HAP-1 (cell line): ENCODE measurements around the gene POLR2H.

Source experiments
- DNase-seq, 2 experiments: peaks; one replicate each; pipeline ENCODE4 v3.0.0-alpha.2; 2016 to 2020; ENCODE audit warnings: low spot score in 2 of 2
- H3K27me3 ChIP-seq: fragments of 250-450 bp; sonication (Bioruptor Pico); 2 replicates; pipeline ENCODE4 v1.5.1; 2020; ENCODE audit warnings: low read depth, mild to moderate bottlenecking, moderate library complexity
- H3K36me3 ChIP-seq: fragments of 250-450 bp; sonication (Bioruptor Pico); replicated peaks from 2 replicates; pipeline ENCODE4 v1.5.1; 2020; ENCODE audit warnings: mild to moderate bottlenecking
- H3K4me1 ChIP-seq: fragments of 250-450 bp; sonication (Bioruptor Pico); 2 replicates; pipeline ENCODE4 v1.5.1; 2020; ENCODE audit warnings: mild to moderate bottlenecking
- H3K4me3 ChIP-seq: fragments of 250-450 bp; sonication (Bioruptor Pico); 2 replicates; pipeline ENCODE4 v1.5.1; 2020; ENCODE audit warnings: mild to moderate bottlenecking, moderate library complexity
- H3K9me3 ChIP-seq: fragments of 250-450 bp; sonication (Bioruptor Pico); 2 replicates; pipeline ENCODE4 v1.5.1; 2020; ENCODE audit warnings: mild to moderate bottlenecking, moderate library complexity
- in situ Hi-C: fragments of 300-500 bp; cut with MboI; formaldehyde crosslinking; loops from 3 replicates; pipeline ENCODE4 v1.14.3; 2020; ENCODE audit warnings: low sequenced_read_pairs, inconsistent platforms, mixed read lengths

Gene POLR2H

GRCh38 chr3:184361532-184361931, at the start of gene POLR2H, which contains the start of gene CLCN2:
Gene POLR2H (plus strand): TSS chr3:184361710. CDS start chr3:184363493, 1,783 bp downstream.
Gene CLCN2 (minus strand): TSS chr3:184361605. CDS start chr3:184361479, 126 bp downstream.
- Histone ChIP-seq H3K9me3 (no peaks in the 10 kb centered on the region), H3K27me3 (no peaks in the 10 kb centered on the region), H3K4me3 (peak within 1 kb of the TSS; percentile 79), H3K4me1 (peaks cover 19% of the 10 kb centered on the region), H3K36me3 (peaks cover 47% of the 10 kb centered on the region)
- peak; percentile 65 to 83 for DNase-seq
- in situ Hi-C loops: no loop called here

- Histone ChIP-seq H3K27me3 (no peaks in the 10 kb centered on the region), H3K4me1 (peaks cover 13% of the 10 kb centered on the region), H3K36me3 (peaks cover 40% of the 10 kb centered on the region), H3K9me3 (no peaks in the 10 kb centered on the region), H3K4me3 (peak within 1 kb of the TSS; percentile 90)
- DNase-seq: peak; percentile 96 to 97
- in situ Hi-C loops: no loop called here
These were observed 47.2 kb upstream of the POLR2H start, which contains the start of gene EIF4G1 for GRCh38 chr3:184314363-184314699. Gene EIF4G1 (plus strand): TSS chr3:184314606. CDS start chr3:184315797, 1,191 bp downstream.

- peak in 1 of 2 experiments; percentile 66 for DNase-seq
- peaks cover 13% of the 10 kb centered on the region for H3K4me1 ChIP-seq
- in situ Hi-C loops: no loop called here
- no peaks in the 10 kb centered on the region for H3K27me3 ChIP-seq
- H3K9me3 ChIP-seq: no peaks in the 10 kb centered on the region
- peaks cover 44% of the 10 kb centered on the region for H3K36me3 ChIP-seq
- H3K4me3 ChIP-seq: peak overlapping the region; percentile 90
These were observed 46.6 kb upstream of the POLR2H start for GRCh38 chr3:184314700-184315542.

- in situ Hi-C loops: no loop called here
- H3K4me1 ChIP-seq: peaks cover 13% of the 10 kb centered on the region
- no peak for DNase-seq
- no peaks in the 10 kb centered on the region for H3K27me3 ChIP-seq
- H3K9me3 ChIP-seq: no peaks in the 10 kb centered on the region
- peak overlapping the region; percentile 90 for H3K4me3 ChIP-seq
- H3K36me3 ChIP-seq: peaks cover 49% of the 10 kb centered on the region
These were observed 46.0 kb upstream of the POLR2H start for GRCh38 chr3:184315543-184315867.

- no peaks in the 10 kb centered on the region for H3K9me3 ChIP-seq
- peaks cover 13% of the 10 kb centered on the region for H3K4me1 ChIP-seq
- no peaks in the 10 kb centered on the region for H3K27me3 ChIP-seq
- in situ Hi-C loops: no loop called here
- no peak for DNase-seq
- peak overlapping the region; percentile 90 for H3K4me3 ChIP-seq
- peaks cover 54% of the 10 kb centered on the region for H3K36me3 ChIP-seq
These were observed 45.4 kb upstream of the POLR2H start for GRCh38 chr3:184315871-184316661.

GRCh38 chr3:184316792-184317191, 44.7 kb upstream of the POLR2H start:
- Histone ChIP-seq H3K36me3 (peaks cover 61% of the 10 kb centered on the region), H3K4me3 (peak overlapping the region; percentile 90)
- in situ Hi-C loops: no loop called here

GRCh38 chr3:184317201-184317600, 44.3 kb upstream of the POLR2H start:
- in situ Hi-C loops: no loop called here
- peaks cover 66% of the 10 kb centered on the region for H3K36me3 ChIP-seq
- H3K27me3 ChIP-seq: no peaks in the 10 kb centered on the region
- H3K9me3 ChIP-seq: no peaks in the 10 kb centered on the region
- H3K4me1 ChIP-seq: peaks cover 13% of the 10 kb centered on the region
- no peak for DNase-seq
- H3K4me3 ChIP-seq: no peak overlapping the region; the same call in 1 of the 2 replicates

More at GRCh38 chr3:184316792-184317191, 44.7 kb upstream of the POLR2H start:
- DNase-seq: no peak
- Histone ChIP-seq H3K27me3 (no peaks in the 10 kb centered on the region), H3K4me1 (peaks cover 13% of the 10 kb centered on the region), H3K9me3 (no peaks in the 10 kb centered on the region)

GRCh38 chr3:184320104-184320445, 41.4 kb upstream of the POLR2H start:
- peak in 1 of 2 experiments; percentile 45 for DNase-seq
- H3K27me3 ChIP-seq: no peaks in the 10 kb centered on the region
- in situ Hi-C loops: no loop called here
- no peak overlapping the region for H3K4me3 ChIP-seq
- peaks cover 91% of the 10 kb centered on the region for H3K36me3 ChIP-seq
- H3K9me3 ChIP-seq: no peaks in the 10 kb centered on the region
- H3K4me1 ChIP-seq: peaks cover 13% of the 10 kb centered on the region

GRCh38 chr3:184321666-184322065, 39.8 kb upstream of the POLR2H start:
- H3K4me1 ChIP-seq: peaks cover 5% of the 10 kb centered on the region
- H3K4me3 ChIP-seq: no peak overlapping the region
- no peaks in the 10 kb centered on the region for H3K9me3 ChIP-seq
- H3K36me3 ChIP-seq: peaks cover 97% of the 10 kb centered on the region
- in situ Hi-C loops: no loop called here
- H3K27me3 ChIP-seq: no peaks in the 10 kb centered on the region
- no peak for DNase-seq

GRCh38 chr3:184322731-184323487, 38.6 kb upstream of the POLR2H start:
- no peak for DNase-seq
- peaks cover 97% of the 10 kb centered on the region for H3K36me3 ChIP-seq
- in situ Hi-C loops: no loop called here
- H3K4me3 ChIP-seq: no peak overlapping the region
- H3K9me3 ChIP-seq: no peaks in the 10 kb centered on the region
- no peaks in the 10 kb centered on the region for H3K4me1 ChIP-seq
- H3K27me3 ChIP-seq: no peaks in the 10 kb centered on the region

GRCh38 chr3:184323696-184324095, 37.8 kb upstream of the POLR2H start:
- no peak overlapping the region for H3K4me3 ChIP-seq
- in situ Hi-C loops: no loop called here
- H3K4me1 ChIP-seq: no peaks in the 10 kb centered on the region
- no peaks in the 10 kb centered on the region for H3K27me3 ChIP-seq
- H3K36me3 ChIP-seq: peaks cover 97% of the 10 kb centered on the region
- no peaks in the 10 kb centered on the region for H3K9me3 ChIP-seq
- no peak for DNase-seq

GRCh38 chr3:184325269-184325668, 36.2 kb upstream of the POLR2H start:
- Histone ChIP-seq H3K27me3 (no peaks in the 10 kb centered on the region), H3K4me3 (no peak overlapping the region), H3K36me3 (peaks cover 100% of the 10 kb centered on the region), H3K4me1 (no peaks in the 10 kb centered on the region), H3K9me3 (no peaks in the 10 kb centered on the region)
- no peak for DNase-seq
- in situ Hi-C loops: no loop called here

- H3K9me3 ChIP-seq: no peaks in the 10 kb centered on the region
- in situ Hi-C loops: no loop called here
- H3K4me3 ChIP-seq: no peak overlapping the region
- H3K4me1 ChIP-seq: no peaks in the 10 kb centered on the region
- H3K36me3 ChIP-seq: peaks cover 100% of the 10 kb centered on the region
- no peaks in the 10 kb centered on the region for H3K27me3 ChIP-seq
- no peak for DNase-seq
These were observed 35.7 kb upstream of the POLR2H start for GRCh38 chr3:184325715-184326369.
